Measurements from ENCODE around the gene PLXNB2.

Gene PLXNB2

GRCh38 chr22:50293441-50294318 is 13.8 kb downstream of the PLXNB2 start:
- no peak for TF ChIP-seq CTCF (IDR thresholded peaks at IDR 0.05; ENCODE audit: borderline replicate concordance, insufficient read depth, low read depth, low read length)
- no peak overlapping the region for H3K4me3 ChIP-seq (ENCODE audit: low read depth, low read length)

- no peak overlapping the region for H3K4me3 ChIP-seq (ENCODE audit: low read depth, low read length)
- no peak for TF ChIP-seq CTCF (IDR thresholded peaks at IDR 0.05; ENCODE audit: borderline replicate concordance, insufficient read depth, low read depth, low read length)
These were observed 14.6 kb downstream of the PLXNB2 start for GRCh38 chr22:50292643-50293440.

GRCh38 chr22:50289942-50290630 is 17.4 kb downstream of the PLXNB2 start:
- no peak for TF ChIP-seq CTCF (IDR thresholded peaks at IDR 0.05; ENCODE audit: borderline replicate concordance, insufficient read depth, low read depth, low read length)

GRCh38 chr22:50289151-50289941 is 18.1 kb downstream of the PLXNB2 start:
- no peak for TF ChIP-seq CTCF (IDR thresholded peaks at IDR 0.05; ENCODE audit: borderline replicate concordance, insufficient read depth, low read depth, low read length)
- H3K4me3 ChIP-seq (ENCODE audit: low read depth, low read length): no peak overlapping the region

More at GRCh38 chr22:50289942-50290630, 17.4 kb downstream of the PLXNB2 start:
- no peak overlapping the region for H3K4me3 ChIP-seq (ENCODE audit: low read depth, low read length)

- no peak overlapping the region for H3K4me3 ChIP-seq (ENCODE audit: low read depth, low read length)
- TF ChIP-seq CTCF (IDR thresholded peaks at IDR 0.05; ENCODE audit: borderline replicate concordance, insufficient read depth, low read depth, low read length): no peak
These were observed 19.7 kb downstream of the PLXNB2 start for GRCh38 chr22:50287731-50288130.

- no peak for TF ChIP-seq CTCF (IDR thresholded peaks at IDR 0.05; ENCODE audit: borderline replicate concordance, insufficient read depth, low read depth, low read length)
- no peak overlapping the region for H3K4me3 ChIP-seq (ENCODE audit: low read depth, low read length)
These were observed 20.6 kb downstream of the PLXNB2 start for GRCh38 chr22:50286701-50287318.
